GM23338 (cell line): Measurements from ENCODE around the gene NCOA7. TPM values are rescaled to one million over a fixed set of nuclear protein-coding genes. Genes with fewer than 3 reads are reported as not detected.

Experiments
- ATAC-seq: fragments of 200-7000 bp; cut with Tn5 transposase; 3 replicates; pipeline ENCODE4 v1.9.1; 2020
- DNase-seq: peaks from one replicate; pipeline ENCODE4 v3.0.0-alpha.2; 2015; ENCODE audit warnings: low spot score
- H2AFZ ChIP-seq: fragments of 200-600 bp; sonication (generic); 2 replicates; pipeline ENCODE4 v1.8.0; 2016; ENCODE audit warnings: antibody characterized with exemption, mild to moderate bottlenecking, moderate library complexity
- H3F3A ChIP-seq: fragments of 200-600 bp; sonication (generic); replicated peaks from 2 replicates; pipeline ENCODE4 v1.8.0; 2017; ENCODE audit warnings: antibody characterized with exemption, mixed run types, low read depth
- H3K27ac ChIP-seq: fragments of 200-600 bp; sonication (generic); 2 replicates; pipeline ENCODE4 v1.6.1; 2016; ENCODE audit warnings: low read depth
- H3K27me3 ChIP-seq: fragments of 200-600 bp; sonication (generic); 2 replicates; pipeline ENCODE4 v1.8.0; 2016; ENCODE audit warnings: mild to moderate bottlenecking, mixed run types, moderate library complexity; ENCODE audit not compliant: insufficient read depth
- H3K36me3 ChIP-seq: fragments of 200-600 bp; sonication (generic); 2 replicates; pipeline ENCODE4 v1.8.0; 2016; ENCODE audit warnings: mild to moderate bottlenecking; ENCODE audit not compliant: insufficient read depth
- H3K4me1 ChIP-seq: fragments of 200-600 bp; sonication (generic); 2 replicates; pipeline ENCODE4 v1.8.0; 2016; ENCODE audit warnings: mild to moderate bottlenecking, moderate library complexity; ENCODE audit not compliant: insufficient read depth
- H3K4me2 ChIP-seq: fragments of 200-600 bp; sonication (generic); 2 replicates; pipeline ENCODE4 v1.7.1; 2017; ENCODE audit warnings: mixed run types
- H3K4me3 ChIP-seq: fragments of 200-600 bp; sonication (generic); 2 replicates; pipeline ENCODE4 v1.6.1; 2016; ENCODE audit warnings: mixed run types
- H3K79me2 ChIP-seq: fragments of 200-600 bp; sonication (generic); replicated peaks from 2 replicates; pipeline ENCODE4 v1.8.0; 2017; ENCODE audit warnings: mild to moderate bottlenecking; ENCODE audit not compliant: insufficient read depth
- H3K9me2 ChIP-seq: fragments of 200-600 bp; sonication (generic); 2 replicates; pipeline ENCODE4 v1.8.0; 2017; ENCODE audit not compliant: insufficient read depth
- H4K20me1 ChIP-seq: fragments of 200-600 bp; sonication (generic); replicated peaks from 2 replicates; pipeline ENCODE4 v1.8.0; 2017; ENCODE audit warnings: mild to moderate bottlenecking; ENCODE audit not compliant: insufficient read depth
- H3K27ac Mint-ChIP-seq: 2 replicates; pipeline ENCODE4 v1.8.0; 2020; ENCODE audit warnings: inconsistent platforms, mild to moderate bottlenecking, moderate library complexity, mixed read lengths
- H3K27me3 Mint-ChIP-seq: 3 replicates; pipeline ENCODE4 v1.8.0; 2022; ENCODE audit warnings: low read depth, mild to moderate bottlenecking, moderate library complexity, mixed read lengths, inconsistent platforms; ENCODE audit not compliant: insufficient read depth, poor library complexity
- H3K36me3 Mint-ChIP-seq: 3 replicates; pipeline ENCODE4 v1.8.0; 2021; ENCODE audit warnings: low read depth, mild to moderate bottlenecking, inconsistent platforms, moderate library complexity, mixed read lengths
- H3K4me1 Mint-ChIP-seq: 3 replicates; pipeline ENCODE4 v1.8.0; 2020; ENCODE audit warnings: mild to moderate bottlenecking, inconsistent platforms, mixed read lengths
- H3K4me3 Mint-ChIP-seq: 3 replicates; pipeline ENCODE4 v1.8.0; 2021; ENCODE audit warnings: moderate library complexity, mild to moderate bottlenecking, inconsistent platforms, mixed read lengths
- H3K9me3 Mint-ChIP-seq: 3 replicates; pipeline ENCODE4 v1.8.0; 2020; ENCODE audit warnings: moderate library complexity, mild to moderate bottlenecking, inconsistent platforms, mixed read lengths
- CREB1 ChIP-seq: fragments of 250-450 bp; sonication (Bioruptor Pico); IDR thresholded peaks from 2 replicates; pipeline ENCODE4 v1.5.0; 2020; ENCODE audit warnings: low read depth, mild to moderate bottlenecking, moderate library complexity
- CTCF ChIP-seq, 2 experiments: fragments of 200-600 bp in 1 of 2; sonication (generic) in 1 of 2; conservative IDR thresholded peaks; 2 replicates each; pipeline versions ENCODE4 v1.5.1 to v1.6.1; 2016 to 2017; ENCODE audit warnings: antibody characterized with exemption in 2 of 2, low read depth in 2 of 2, mild to moderate bottlenecking in 2 of 2, moderate library complexity in 1 of 2
- ETS1 ChIP-seq: IDR thresholded peaks from 2 replicates; pipeline ENCODE4 v1.6.1; 2016; ENCODE audit warnings: antibody characterized with exemption
- EZH2phosphoT487 ChIP-seq: fragments of 200-600 bp; sonication (generic); IDR thresholded peaks from one replicate; pipeline ENCODE4 v1.8.1; 2018; ENCODE audit warnings: antibody characterized with exemption; ENCODE audit not compliant: unreplicated experiment
- JUNB ChIP-seq: IDR thresholded peaks from one replicate; pipeline ENCODE4 v1.6.1; 2016; ENCODE audit warnings: antibody characterized with exemption; ENCODE audit not compliant: unreplicated experiment
- NANOG ChIP-seq: IDR thresholded peaks from 2 replicates; pipeline ENCODE4 v1.6.1; 2016; ENCODE audit warnings: antibody characterized with exemption, borderline replicate concordance
- REST ChIP-seq: IDR thresholded peaks from one replicate; pipeline ENCODE4 v1.6.1; 2018; ENCODE audit warnings: antibody characterized with exemption; ENCODE audit not compliant: unreplicated experiment
- STAT1 ChIP-seq: IDR thresholded peaks from one replicate; pipeline ENCODE4 v1.6.1; 2016; ENCODE audit warnings: antibody characterized with exemption; ENCODE audit not compliant: unreplicated experiment
- ZNF114 ChIP-seq: fragments of 250-450 bp; sonication (Bioruptor Pico); IDR thresholded peaks from 2 replicates; pipeline ENCODE4 v1.5.0; 2020; ENCODE audit warnings: mild to moderate bottlenecking, moderate library complexity
- ZNF331 ChIP-seq: fragments of 250-450 bp; sonication (Bioruptor Pico); IDR thresholded peaks from 2 replicates; pipeline ENCODE4 v1.5.0; 2020; ENCODE audit warnings: low read depth, mild to moderate bottlenecking, moderate library complexity
- ZNF462 ChIP-seq: fragments of 250-450 bp; sonication (Bioruptor Pico); IDR thresholded peaks from 2 replicates; pipeline ENCODE4 v1.5.0; 2020; ENCODE audit warnings: mild to moderate bottlenecking, moderate library complexity
- polyA plus RNA-seq: library from polyadenylated mRNA; unstranded; fragments of >200 nt; fragmentation: Nextera tagmentation; extraction: Ambion mirVana; gene quantifications from 2 replicates; pipeline ENCODE4 v1.2.1, GENCODE V29; 2016
- total RNA-seq: library from RNA; depleted of rRNA; stranded (reverse); fragments of >200 nt; shearing (Covaris generic); gene quantifications from 2 replicates; pipeline ENCODE4 v1.2.3, GENCODE V29; 2014

NCOA7 gene
- total and polyA plus RNA-seq, 2 experiments from 2014 or later, result 9.3 to 15.7 TPM

GRCh38 chr6:125828476-125829039 lies 37.8 kb downstream of the NCOA7 start (continued):
- TF ChIP-seq ZNF462 (CRISPR knock-in tag) (no peak), JUNB (no peak), REST (no peak), EZH2phosphoT487 (no peak)

- Mint-ChIP-seq H3K27me3 (peaks cover 2% of the 10 kb centered on the region), H3K4me3 (no peak overlapping the region), H3K4me1 (peaks cover 16% of the 10 kb centered on the region), H3K9me3 (no peaks in the 10 kb centered on the region), H3K36me3 (no peaks in the 10 kb centered on the region; the same call in 2 of the 3 replicates), H3K27ac (no peak overlapping the region)
- H3K36me3 ChIP-seq, result no peaks in the 10 kb centered on the region
- peaks cover 11% of the 10 kb centered on the region for H3K4me1 ChIP-seq
- no peaks in the 10 kb centered on the region for H3F3A ChIP-seq
- H3K9me2 ChIP-seq, result no peaks in the 10 kb centered on the region
- ATAC-seq (no peak), DNase-seq (no peak)
- H4K20me1 ChIP-seq, result no peaks in the 10 kb centered on the region; the same call in 1 of the 2 replicates
- no peaks in the 10 kb centered on the region for H3K27me3 ChIP-seq
- H3K79me2 ChIP-seq, result no peaks in the 10 kb centered on the region
- H3K27ac ChIP-seq, result no peak overlapping the region
- no peak overlapping the region for H2AFZ ChIP-seq
- H3K4me3 ChIP-seq, result no peak overlapping the region
- H3K4me2 ChIP-seq, result no peak overlapping the region
- TF ChIP-seq ETS1 (no peak), NANOG (no peak), ZNF114 (CRISPR knock-in tag) (no peak), EZH2phosphoT487 (no peak), ZNF331 (CRISPR knock-in tag) (no peak), CREB1 (CRISPR knock-in tag) (no peak), STAT1 (no peak), CTCF (conservative IDR thresholded peaks at IDR 0.05; ENCODE audit: low read depth in 2 of 2) (no peak)
Observed at GRCh38 chr6:125829433-125829832, 38.7 kb downstream of the NCOA7 start.
